ENCODE measurements around the gene GLB1L2.
A peak's percentile ranks its signal among the peaks of the same experiment; 100 is the strongest.

The GLB1L2 gene

DNA sequence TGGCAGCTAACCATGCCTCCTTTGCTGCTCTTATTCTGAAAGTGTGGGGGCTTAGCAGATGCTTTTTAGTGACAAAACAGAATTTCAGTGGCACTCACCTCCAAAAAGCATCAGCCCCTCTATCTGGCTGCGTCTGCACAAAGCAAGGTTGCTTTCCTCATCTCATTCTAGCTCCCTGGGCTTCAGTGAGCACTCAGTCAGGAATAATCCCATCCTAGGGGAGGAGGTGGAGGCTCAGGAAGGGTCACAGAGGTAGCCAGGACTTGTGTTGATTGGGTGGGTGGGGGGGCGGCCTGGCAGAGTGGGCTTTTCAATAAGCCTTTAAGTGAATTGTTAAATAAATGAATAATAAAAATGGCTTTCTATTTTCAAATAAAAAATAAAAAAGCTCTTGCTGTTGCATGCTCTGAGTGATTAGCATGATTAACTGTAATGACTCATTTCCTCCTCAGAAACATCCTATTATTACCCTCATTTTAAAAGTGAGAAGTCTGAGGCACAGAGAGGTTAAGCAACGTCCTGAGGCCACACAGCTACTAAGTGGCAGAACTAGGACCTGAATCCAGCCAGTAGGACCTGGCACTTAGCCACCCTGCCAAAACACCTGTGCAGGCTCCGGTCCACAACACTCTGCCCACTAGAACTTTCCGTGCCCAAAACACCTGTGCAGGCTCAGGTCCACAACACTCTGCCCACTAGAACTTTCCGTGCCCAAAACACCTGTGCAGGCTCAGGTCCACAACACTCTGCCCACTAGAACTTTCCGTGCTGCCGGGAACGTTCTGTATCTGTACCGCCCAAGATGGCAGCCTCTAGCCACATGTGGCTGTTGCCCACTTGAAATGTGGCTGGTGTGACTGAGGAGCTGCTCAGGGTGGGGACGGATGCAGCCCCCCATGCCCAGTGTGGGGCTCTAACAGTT lies 74.7 kb downstream of the GLB1L2 start:
- no peak for DNase-seq

GRCh38 chr11:134407321-134407828 lies 75.6 kb downstream of the GLB1L2 start:
- DNase-seq, result no peak

DNA sequence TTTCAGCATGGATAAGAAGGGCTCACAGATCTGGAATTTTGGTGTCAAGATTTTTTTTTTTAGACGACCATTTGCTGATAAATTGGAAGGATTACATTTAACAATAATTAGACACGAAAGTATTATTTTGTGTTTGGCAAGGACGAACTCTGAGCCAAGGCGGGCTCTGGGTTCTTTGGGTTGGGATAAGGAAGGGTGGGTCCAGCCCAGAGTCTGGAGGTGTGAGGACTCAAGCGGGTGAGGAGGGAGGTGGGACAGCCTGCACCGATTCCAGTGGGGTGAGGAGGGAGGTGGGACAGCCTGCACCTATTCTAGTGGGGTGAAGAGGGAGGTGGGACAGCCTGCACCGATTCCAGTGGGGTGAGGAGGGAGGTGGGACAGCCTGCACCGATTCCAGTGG lies 76.1 kb downstream of the GLB1L2 start:
- DNase-seq, result no peak

GRCh38 chr11:134409552-134410429 lies 78.0 kb downstream of the GLB1L2 start:
- no peak for DNase-seq

DNA sequence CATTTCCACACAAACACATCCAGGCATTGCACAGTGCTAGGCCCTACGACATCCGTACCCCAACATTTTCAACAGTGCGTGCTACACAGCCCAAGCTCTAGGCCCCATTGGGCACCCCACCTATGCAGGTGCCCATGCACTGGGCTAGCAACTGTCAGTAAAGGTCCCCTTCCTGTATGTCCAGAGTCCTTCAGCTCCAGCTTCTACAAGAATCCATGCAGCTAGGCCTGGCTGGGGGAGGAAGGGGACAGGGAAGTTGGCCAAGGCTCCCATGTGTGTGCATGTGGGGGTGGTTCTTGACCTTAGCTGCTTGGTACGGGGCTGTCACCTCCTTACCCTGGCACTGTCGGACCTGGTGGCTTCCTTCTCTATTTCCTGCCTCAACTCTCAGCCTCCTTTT lies 79.0 kb downstream of the GLB1L2 start:
- DNase-seq, result no peak

GRCh38 chr11:134412203-134413042 lies 80.6 kb downstream of the GLB1L2 start, which contains the start of gene B3GAT1:
Gene B3GAT1, minus strand, starts transcription at chr11:134412242. Its CDS starts 24,583 bp downstream, at chr11:134387659.
- DNase-seq, result peak; percentile 23

GRCh38 chr11:134413043-134413825 lies 81.4 kb downstream of the GLB1L2 start:
- no peak for DNase-seq

DNA sequence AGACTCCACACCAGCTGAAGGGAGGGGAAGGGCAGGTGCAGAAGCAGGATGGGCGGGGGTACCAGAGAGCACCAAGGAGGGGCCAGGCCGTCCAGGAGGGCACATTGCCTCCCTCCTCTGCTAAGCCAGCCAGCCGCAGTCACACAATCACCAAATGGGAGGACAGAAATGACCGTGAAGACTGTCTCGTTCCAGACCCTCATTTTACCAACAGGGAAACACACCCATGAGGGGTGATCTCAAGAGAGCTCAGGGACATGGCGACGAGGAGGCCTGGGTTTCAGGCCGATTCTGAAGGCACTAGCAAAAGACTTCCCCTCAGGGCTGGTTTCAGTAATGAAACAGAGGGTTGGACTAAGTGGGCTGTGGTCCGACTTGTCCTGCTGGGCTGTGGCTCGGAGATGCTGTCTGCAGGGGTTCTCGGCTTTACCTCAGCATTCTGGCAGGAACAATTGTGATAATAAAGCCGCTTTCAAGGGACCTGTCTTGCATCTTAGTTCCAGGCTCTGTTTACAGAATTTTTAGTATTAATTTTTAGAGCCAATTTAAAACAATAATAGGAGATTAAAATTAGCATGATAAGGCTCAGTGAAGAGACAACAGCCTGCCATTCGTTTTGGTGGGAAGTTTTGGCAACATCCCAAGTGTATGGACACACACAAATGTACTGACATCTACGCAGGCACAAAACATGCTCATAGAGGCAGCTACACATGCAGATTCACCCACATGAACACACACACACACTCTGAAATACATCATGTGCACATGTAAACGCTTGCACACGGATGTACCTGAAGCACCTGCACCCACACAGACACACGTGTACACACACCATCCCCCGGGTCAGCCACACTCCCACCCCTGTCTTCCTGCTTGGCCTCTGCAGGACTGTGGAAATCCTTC lies 82.3 kb downstream of the GLB1L2 start:
- DNase-seq, result no peak

DNA sequence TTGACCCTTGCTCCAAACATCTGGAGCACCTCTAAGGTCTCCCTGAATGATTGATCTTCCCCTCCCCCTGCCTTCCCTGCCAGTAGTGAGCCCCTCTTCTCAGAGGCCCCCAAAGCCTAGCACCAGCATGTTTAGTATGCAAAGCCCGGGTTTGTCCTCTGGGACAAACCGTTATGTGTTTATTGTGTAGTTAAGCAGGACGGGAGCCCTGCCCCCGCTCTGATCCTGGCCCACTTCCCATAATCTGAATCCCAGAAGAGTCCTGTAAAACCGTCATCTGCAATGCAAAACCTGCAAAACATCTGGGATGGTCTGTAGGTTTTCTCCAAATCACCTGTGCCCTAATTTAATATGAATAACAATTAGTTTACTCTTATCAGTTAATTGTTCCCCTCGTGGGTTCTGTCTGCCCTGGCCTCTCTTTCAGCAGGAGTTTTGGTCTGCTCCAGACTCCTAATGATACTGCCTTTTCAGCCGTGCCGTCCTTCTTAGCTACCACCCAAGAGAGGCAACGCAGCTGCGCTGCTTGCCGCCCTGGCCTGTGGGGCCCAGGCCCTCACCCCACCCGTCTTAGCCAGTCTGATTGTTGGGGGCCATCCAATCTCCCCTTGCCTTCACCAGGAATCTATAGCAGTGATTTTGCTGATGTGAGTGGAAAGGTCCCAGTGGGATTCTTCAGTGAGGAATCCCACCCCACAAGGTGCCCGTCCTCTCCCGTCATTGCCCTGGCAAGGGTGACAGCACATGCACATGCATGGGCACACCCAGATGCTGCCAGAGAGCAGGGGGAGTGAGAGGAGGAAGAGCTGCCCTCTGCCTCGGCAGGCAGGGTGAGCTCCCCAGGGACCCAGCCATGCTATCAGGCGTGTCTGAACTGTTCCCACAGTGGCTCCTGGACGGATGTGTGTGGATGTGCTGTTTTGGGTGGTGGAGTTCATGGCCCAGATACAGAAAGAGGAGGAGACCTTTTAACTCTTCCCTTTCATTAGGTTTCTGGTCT lies 83.3 kb downstream of the GLB1L2 start:
- no peak for DNase-seq

GRCh38 chr11:134416726-134417125 lies 84.9 kb downstream of the GLB1L2 start:
- no peak for DNase-seq

GRCh38 chr11:134417871-134418840 lies 86.4 kb downstream of the GLB1L2 start:
- no peak for DNase-seq

DNA sequence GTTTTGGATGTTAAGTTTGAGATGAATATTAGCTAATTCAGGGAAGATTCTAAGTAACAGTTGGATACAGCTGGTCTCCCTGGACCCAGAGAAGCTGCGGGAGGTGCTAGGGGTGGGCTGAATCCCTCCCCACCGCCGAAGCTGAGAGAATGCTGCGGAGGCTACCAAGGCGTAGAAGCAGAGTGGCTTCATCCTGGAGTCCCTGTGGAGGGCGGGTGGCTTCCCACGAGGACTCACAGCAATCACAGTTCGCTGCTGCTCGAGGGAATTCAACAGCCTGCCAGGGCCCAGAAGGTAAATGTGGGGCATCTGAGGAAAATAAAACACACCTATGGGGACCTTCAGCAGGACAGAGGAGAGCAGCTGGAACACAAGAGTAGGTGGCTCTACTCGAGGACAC lies 91.3 kb downstream of the GLB1L2 start:
- DNase-seq, result no peak

- no peak for DNase-seq
Observed at GRCh38 chr11:134425413-134425812, 93.6 kb downstream of the GLB1L2 start.
